GM12878 (cell line): Measurements from ENCODE around the gene WNT5B. TPM values are rescaled to one million over a fixed set of nuclear protein-coding genes. Genes with fewer than 3 reads are reported as not detected.

Source experiments
- ATAC-seq: fragments of 200-7000 bp; cut with Tn5 transposase; 3 replicates; pipeline ENCODE4 v1.9.1; 2020; ENCODE audit warnings: mild to moderate bottlenecking, moderate library complexity
- BruUV-seq: library from RNA; stranded (reverse); fragments of 400-500 nt; replicated peaks from 2 replicates; lab custom pipeline; 2021; lab: Mats Ljungman, UMichigan
- CTCF ChIA-PET: fragments of 300-600 bp; sonication (Branson Sonifier 250); formaldehyde crosslinking; extraction: SDS; loops from one replicate; lab custom pipeline; 2021; ENCODE audit warnings: inconsistent platforms; lab: Yijun Ruan, JAX
- POLR2A ChIA-PET: fragments of 350-600 bp; formaldehyde crosslinking; extraction: SDS; loops from one replicate; lab custom pipeline; 2021; ENCODE audit warnings: inconsistent platforms; lab: Charles Lee
- RAD21 ChIA-PET: fragments of 300-600 bp; sonication (Branson Sonifier 250); formaldehyde crosslinking; loops from one replicate; lab custom pipeline; 2023; ENCODE audit warnings: antibody characterized with exemption; ENCODE audit not compliant: unreplicated experiment; lab: Charles Lee
- SMC1A ChIA-PET: fragments of 300-600 bp; sonication (Branson Sonifier 250); formaldehyde crosslinking; loops from one replicate; lab custom pipeline; 2023; ENCODE audit not compliant: unreplicated experiment, uncharacterized antibody; lab: Charles Lee
- DNase-seq: peaks from one replicate; pipeline ENCODE4 v3.0.0-alpha.2; 2011; ENCODE audit warnings: low read depth, low spot score
- FAIRE-seq: peaks from 3 replicates; lab custom pipeline; 2011; peaks lifted over from hg19 to GRCh38; lab: Jason Lieb, UNC
- H2AFZ ChIP-seq: 2 replicates; pipeline ENCODE4 v1.6.0; 2011; ENCODE audit warnings: low read depth, low read length, control low read depth; ENCODE audit not compliant: control insufficient read depth
- H3K27ac ChIP-seq: 2 replicates; pipeline ENCODE4 v1.5.1; 2011; ENCODE audit warnings: control low read depth; ENCODE audit not compliant: control insufficient read depth, insufficient read depth
- H3K27me3 ChIP-seq, 2 experiments: replicated peaks in 1 of 2; 2 replicates each; pipeline versions ENCODE4 v1.6.0 to v1.6.1; 2011; ENCODE audit warnings: low read length in 1 of 2; ENCODE audit not compliant: control insufficient read depth in 2 of 2, insufficient read depth in 2 of 2
- H3K36me3 ChIP-seq, 2 experiments: 2 replicates each; pipeline ENCODE4 v1.5.1; 2011; ENCODE audit warnings: low read length in 1 of 2; ENCODE audit not compliant: control insufficient read depth in 2 of 2, insufficient read depth in 2 of 2
- H3K4me1 ChIP-seq: 2 replicates; pipeline ENCODE4 v1.6.1; 2011; ENCODE audit warnings: mild to moderate bottlenecking, low read length, moderate library complexity, mixed read lengths; ENCODE audit not compliant: control insufficient read depth, insufficient read depth
- H3K4me2 ChIP-seq: 2 replicates; pipeline ENCODE4 v1.6.0; 2011; ENCODE audit warnings: control low read depth; ENCODE audit not compliant: control insufficient read depth, insufficient read depth
- H3K4me3 ChIP-seq: fragments of 200-600 bp; sonication (generic); 2 replicates; pipeline ENCODE4 v1.5.1; 2016
- H3K79me2 ChIP-seq: 2 replicates; pipeline ENCODE4 v1.6.0; 2011; ENCODE audit warnings: low read length; ENCODE audit not compliant: control insufficient read depth, insufficient read depth
- H3K9ac ChIP-seq: 2 replicates; pipeline ENCODE4 v1.8.0; 2011; ENCODE audit warnings: low read length, control low read depth, mixed read lengths; ENCODE audit not compliant: control insufficient read depth, insufficient read depth
- H3K9me3 ChIP-seq: replicated peaks from 3 replicates; pipeline ENCODE4 v1.5.1; 2011; ENCODE audit warnings: mild to moderate bottlenecking, low read length; ENCODE audit not compliant: control insufficient read depth, insufficient read depth
- H4K20me1 ChIP-seq: 2 replicates; pipeline ENCODE4 v1.6.0; 2011; ENCODE audit not compliant: control insufficient read depth, insufficient read depth
- E2F8 ChIP-seq: fragments of 450-650 bp; IDR thresholded peaks from 2 replicates; pipeline ENCODE4 v1.6.1; 2018; ENCODE audit warnings: mild to moderate bottlenecking, low read depth, moderate library complexity; ENCODE audit not compliant: partially characterized antibody
- IRF5 ChIP-seq: fragments of 450-650 bp; IDR thresholded peaks from 2 replicates; pipeline ENCODE4 v1.6.1; 2017; ENCODE audit warnings: borderline replicate concordance
- PML ChIP-seq: IDR thresholded peaks from 2 replicates; pipeline ENCODE4 v1.6.1; 2012; ENCODE audit warnings: low read length, inconsistent platforms
- SUZ12 ChIP-seq: fragments of 200-600 bp; sonication (generic); IDR thresholded peaks from one replicate; pipeline ENCODE4 v1.6.1; 2018; ENCODE audit warnings: antibody characterized with exemption, mild to moderate bottlenecking; ENCODE audit not compliant: unreplicated experiment
- ZBED1 ChIP-seq: IDR thresholded peaks from 2 replicates; pipeline ENCODE4 v1.6.1; 2016; ENCODE audit warnings: borderline replicate concordance
- ZNF384 ChIP-seq: IDR thresholded peaks from 2 replicates; pipeline ENCODE4 v1.6.1; 2012; ENCODE audit warnings: low read depth, mild to moderate bottlenecking, low read length, improper control_type of control experiment, borderline replicate concordance
- WGBS: methylation state at CpG from one replicate; pipeline ENCODE4 v1.1.6; 2016; ENCODE audit warnings: low lambda C conversion rate; ENCODE audit not compliant: insufficient replicate concordance, insufficient coverage; ENCODE audit errors: missing lambda C conversion rate; 5-methylcytosine and 5-hydroxymethylcytosine counted together
- in situ Hi-C: fragments of 300-500 bp; cut with MboI; formaldehyde crosslinking; loops from 9 replicates; pipeline ENCODE4 v1.14.3; 2018; ENCODE audit warnings: mixed read lengths
- intact Hi-C: fragments of 100-400 bp; cut with micrococcal nuclease; formaldehyde crosslinking; loops from one replicate; pipeline ENCODE4 v1.14.2; 2022; ENCODE audit not compliant: unreplicated experiment
- polyA plus RNA-seq, 11 experiments: library from polyadenylated mRNA; depleted of rRNA in 4 of 11; unstranded in 6 of 11; stranded (reverse) in 5 of 11; fragments of >200 nt; fragmentation: Nextera tagmentation in 4 of 11; fragmentation: Illumina TruSeq in 1 of 11; extraction: Ambion mirVana in 4 of 11; extraction: Trizol in 1 of 11; gene quantifications; 1 replicate in 1 of 11; 2 replicates in 10 of 11; pipeline versions ENCODE4 v1.2.1 to v1.2.3, GENCODE V29; 2011 to 2016; ENCODE audit warnings: inconsistent platforms in 2 of 11, missing spikeins in 2 of 11, low read depth in 1 of 11
- total RNA-seq, 4 experiments: library from RNA; depleted of rRNA in 3 of 4; stranded (reverse); fragments of >200 nt in 3 of 4; fragmentation: Illumina TruSeq in 1 of 4; extraction: Trizol in 1 of 4; gene quantifications; 2 replicates each; pipeline versions ENCODE4 v1.2.1 to v1.2.3, GENCODE V29; 2013 to 2021

WNT5B gene
- total and polyA plus RNA-seq, 10 of the 15 experiments (the other 5 are each of a cell fraction or from before 2014, with no cell fraction given): 0.45 to 18.3 (median 5.4) TPM

- Histone ChIP-seq H3K4me1 (peaks cover 14% of the 10 kb centered on the region), H3K4me3 (peak overlapping the region; percentile 54), H3K27ac (no peak overlapping the region), H3K36me3 (no peaks in the 10 kb centered on the region), H3K79me2 (peaks cover 49% of the 10 kb centered on the region), H3K27me3 (no peaks in the 10 kb centered on the region), H2AFZ (no peak overlapping the region), H3K4me2 (peak overlapping the region; percentile 95), H3K9ac (peak overlapping the region; percentile 12; the same call in 1 of the 2 replicates), H4K20me1 (no peaks in the 10 kb centered on the region), H3K9me3 (no peaks in the 10 kb centered on the region)
- WGBS: 80% methylated on average over 11 of the region's 12 CpGs
- peak; percentile 26; the same call in 1 of the 2 replicates for TF ChIP-seq ZNF384
- no peak for TF ChIP-seq ZBED1
- TF ChIP-seq E2F8: no peak
- TF ChIP-seq SUZ12: no peak
- no peak for TF ChIP-seq PML
- no peak for TF ChIP-seq IRF5
- ChIA-PET CTCF (interaction anchor here (0.7 to 6.9 kb wide), 7 partner anchors 12 to 472 kb away, joined by 3 to 62 read pairs (median 5); no protein-coding TSS in a partner anchor), SMC1A (interaction anchor here (1.3 to 6.0 kb wide), 6 partner anchors 11 to 473 kb away, joined by 3 to 84 read pairs (median 6); no protein-coding TSS in a partner anchor), RAD21 (interaction anchor here (0.9 to 5.7 kb wide), 4 partner anchors 12 to 473 kb away, joined by 3 to 71 read pairs (median 16); no protein-coding TSS in a partner anchor), POLR2A (interaction anchor here (1.7 kb wide), 1 partner anchor 13 kb away, joined by 6 read pairs; no protein-coding TSS in a partner anchor)
- no peak for DNase-seq
- no peak for ATAC-seq
- in situ Hi-C loops (no loop called here), intact Hi-C loops (no loop called here)
- FAIRE-seq: no peak
- TSS peak; percentile 44 for BruUV-seq
Measured at GRCh38 chr12:1590221-1590979, 38.6 kb upstream of the WNT5B start.
